NCI-H2227 treated with DMSO at 0.1 percent for 48 hours (cell line): ENCODE measurements around the gene ANTXR2.
"Not testable (repeated sequence)": the region's sequence is repeated elsewhere in the genome, so short reads cannot be mapped to it uniquely, and the experiment has no call there.

Experiments used
- DNase-seq: peaks from one replicate; lab custom pipeline; 2025; lab: John Stamatoyannopoulos, UW

ANTXR2 gene

DNA sequence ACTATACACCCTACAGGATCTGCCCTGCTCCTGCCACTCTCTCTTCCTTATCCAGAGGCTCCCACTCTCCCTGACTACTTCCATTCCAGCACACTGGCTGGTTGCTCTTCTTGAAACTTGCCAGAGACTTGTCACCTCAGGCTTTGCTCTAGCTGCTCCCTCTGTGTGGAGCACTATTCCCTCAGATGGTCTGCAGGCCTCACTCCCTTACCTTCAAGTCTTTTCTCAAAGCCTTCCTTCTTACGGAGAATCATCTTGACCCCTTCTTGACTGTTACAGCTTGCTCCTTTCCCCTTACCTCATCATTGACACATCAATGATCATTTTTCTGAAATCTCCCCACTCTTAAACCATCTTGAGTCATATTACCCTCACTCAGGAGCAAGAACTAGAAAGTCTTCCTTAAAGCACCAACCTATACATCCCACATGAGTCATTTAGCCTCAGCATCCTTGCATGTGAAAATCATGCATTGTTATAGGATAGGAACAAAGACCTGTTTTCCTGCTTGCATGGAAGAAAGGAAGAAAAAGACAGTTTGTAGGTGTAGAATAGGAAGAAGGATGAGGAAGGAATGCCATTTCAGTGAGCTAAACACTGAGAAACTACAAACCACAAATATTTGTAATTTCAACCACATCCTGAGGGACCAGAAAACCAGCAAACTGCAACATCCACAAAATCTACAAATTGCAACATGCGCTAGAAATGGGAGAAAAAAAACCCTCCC lies 55.7 kb downstream of the ANTXR2 start:
- DNase-seq, result no peak

DNA sequence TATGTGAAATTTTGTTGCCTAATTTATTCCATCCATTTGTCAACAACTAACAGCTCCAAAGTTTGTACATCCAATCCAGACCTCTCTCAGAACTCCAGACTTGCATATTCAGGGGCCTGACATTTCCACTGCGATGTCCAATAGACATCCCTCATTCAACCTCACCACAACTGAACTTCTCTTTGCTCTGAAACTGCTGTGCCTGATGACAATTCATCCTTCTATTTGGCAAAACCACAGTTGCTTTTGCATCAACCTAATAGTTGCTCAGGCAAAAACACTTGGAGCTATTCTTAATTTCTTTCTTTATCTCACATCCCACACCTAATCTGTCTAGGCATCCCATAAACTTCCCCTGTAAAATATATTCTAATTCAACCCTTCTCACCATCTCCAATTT lies 56.5 kb downstream of the ANTXR2 start:
- no peak for DNase-seq

DNA sequence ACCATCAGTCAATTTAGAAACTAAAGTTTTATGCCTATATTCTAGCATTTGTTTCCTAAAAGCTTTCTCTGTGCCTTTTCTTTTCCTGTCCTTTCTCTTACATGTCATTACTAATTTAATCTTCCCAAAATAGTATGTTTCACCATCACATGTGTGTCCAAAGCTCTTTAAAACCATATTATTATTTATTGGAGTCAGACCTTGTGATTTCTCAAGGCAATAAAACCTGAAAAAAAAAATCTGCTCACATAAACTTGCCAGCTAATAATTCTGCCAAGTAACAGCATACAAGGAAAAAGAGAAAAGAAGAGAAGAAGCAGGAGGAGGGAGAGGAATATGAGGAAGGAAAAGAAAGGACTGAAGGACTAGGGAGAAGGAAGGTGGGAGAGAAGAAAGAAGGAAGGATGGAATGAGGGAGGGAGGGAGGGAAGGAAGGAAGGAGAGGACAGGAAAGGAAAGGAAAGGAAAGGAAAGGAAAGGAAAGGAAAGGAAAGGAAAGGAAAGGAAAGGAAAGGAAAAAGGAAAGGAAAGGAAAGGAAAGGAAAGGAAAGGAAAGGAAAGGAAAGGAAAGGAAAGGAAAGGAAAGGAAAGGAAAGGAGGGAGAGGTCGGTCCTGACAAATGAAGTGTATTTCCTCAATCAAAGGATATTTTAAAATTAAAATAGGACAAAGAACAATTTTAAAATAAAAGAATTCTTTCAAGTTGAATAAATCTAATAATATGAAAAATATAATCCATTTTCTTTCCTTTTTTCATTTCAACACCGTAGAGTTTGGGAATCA lies 57.4 kb downstream of the ANTXR2 start:
- no peak for DNase-seq

DNA sequence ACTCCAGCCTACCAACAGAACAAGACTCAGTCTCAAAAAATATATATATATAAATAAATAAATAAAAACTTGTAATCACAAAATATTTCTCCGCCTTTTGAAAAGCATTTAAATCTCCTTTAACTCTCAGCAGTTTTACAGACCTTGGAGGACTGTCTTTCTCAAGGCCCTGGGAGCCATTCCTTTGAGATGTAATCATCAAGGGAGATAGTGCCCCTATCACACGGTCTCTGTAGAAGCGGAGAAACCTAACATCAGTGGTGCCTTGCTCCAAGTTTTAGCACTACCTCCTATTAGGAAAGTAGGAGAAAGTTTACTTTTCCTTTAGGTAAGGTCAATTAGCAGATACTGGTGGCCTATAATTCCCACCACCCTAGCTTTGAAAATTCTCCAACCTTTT lies 58.5 kb downstream of the ANTXR2 start:
- no peak for DNase-seq

- DNase-seq, result no peak
These were observed 60.7 kb downstream of the ANTXR2 start for GRCh38 chr4:80012291-80012690.

DNA sequence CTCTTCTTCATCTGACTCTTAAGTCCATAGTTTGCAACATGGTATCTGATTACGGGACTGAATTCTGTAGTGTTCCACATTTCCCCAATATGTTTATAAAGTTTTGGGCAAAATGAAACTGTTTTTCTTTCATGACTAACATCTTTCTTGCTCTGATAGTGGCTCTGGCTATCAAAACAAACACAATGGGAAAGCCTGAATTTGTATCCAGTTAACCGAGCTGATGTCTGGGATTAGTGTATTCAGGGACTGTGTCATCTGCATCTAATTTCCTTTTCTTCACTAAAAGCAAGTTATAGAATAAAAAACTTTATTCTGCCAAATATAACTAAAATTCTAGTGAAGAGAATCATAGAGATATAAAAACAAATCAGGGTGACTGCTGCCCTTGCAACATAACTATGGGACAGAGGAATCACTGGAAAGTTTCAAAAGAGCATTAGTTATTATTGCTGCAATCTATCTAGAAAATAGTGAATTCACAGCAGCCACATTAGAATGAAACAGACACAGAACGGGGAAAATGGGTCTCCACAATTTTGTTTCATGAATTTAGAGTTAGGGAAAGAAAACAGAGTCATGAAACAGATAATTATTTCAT lies 61.3 kb downstream of the ANTXR2 start:
- DNase-seq, result no peak

DNA sequence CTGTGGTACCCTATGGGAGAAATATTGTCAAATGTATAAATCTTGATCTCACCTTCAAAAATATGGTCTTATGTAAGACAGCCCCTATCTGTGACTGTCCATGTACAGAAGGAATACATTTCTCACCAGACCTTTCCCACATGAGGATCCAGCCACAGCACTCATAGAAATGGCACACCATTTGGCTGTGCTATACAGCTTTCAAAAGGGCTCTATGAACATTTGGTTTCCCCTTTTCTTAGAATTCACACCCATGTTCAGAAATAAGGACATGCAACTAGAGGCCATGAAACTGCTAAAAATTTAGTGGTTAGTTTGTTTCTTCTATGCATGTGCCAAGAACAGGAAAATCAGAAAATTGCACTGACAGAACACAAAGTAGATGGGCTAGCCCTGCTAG lies 62.7 kb downstream of the ANTXR2 start:
- no peak for DNase-seq

DNA sequence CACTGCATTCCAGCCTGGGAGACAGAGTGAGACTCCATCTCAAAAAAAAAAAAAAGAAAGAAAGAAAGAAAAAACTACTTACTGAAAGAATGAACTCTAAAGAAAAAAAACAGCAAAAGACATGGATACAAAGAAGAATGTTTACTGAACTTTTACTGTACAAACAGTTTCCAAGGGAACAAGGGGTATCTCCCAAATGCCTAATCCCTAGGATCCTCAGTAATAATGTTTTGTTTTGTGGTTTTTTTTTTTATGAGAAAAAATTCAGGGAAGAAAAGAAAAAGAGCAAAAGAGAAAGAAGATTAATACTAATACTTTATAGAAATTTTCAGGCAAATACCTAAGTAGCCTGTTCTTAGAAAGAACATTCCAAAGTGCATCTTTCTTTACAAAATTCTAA lies 63.2 kb downstream of the ANTXR2 start:
- no peak for DNase-seq

DNA sequence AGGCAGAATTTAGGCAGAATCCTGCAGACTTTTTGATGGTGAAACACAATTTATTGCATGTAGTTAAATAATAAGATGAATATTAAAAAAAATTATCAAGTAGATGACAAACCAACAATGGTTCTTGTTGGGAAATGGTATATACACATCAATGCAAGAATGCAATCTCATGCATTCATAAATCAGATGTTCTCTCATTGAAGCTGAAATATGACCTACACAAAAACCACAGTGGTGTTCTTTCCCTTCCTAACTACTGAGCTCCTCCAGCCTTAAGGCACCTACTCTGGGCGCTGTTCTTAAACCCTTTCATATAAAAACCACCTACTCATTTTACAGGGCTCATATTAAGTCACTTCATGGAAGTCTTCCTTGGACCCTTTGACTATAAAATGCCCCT lies 64.1 kb downstream of the ANTXR2 start:
- DNase-seq, result no peak

GRCh38 chr4:80008351-80008750 lies 64.7 kb downstream of the ANTXR2 start:
- no peak for DNase-seq

DNA sequence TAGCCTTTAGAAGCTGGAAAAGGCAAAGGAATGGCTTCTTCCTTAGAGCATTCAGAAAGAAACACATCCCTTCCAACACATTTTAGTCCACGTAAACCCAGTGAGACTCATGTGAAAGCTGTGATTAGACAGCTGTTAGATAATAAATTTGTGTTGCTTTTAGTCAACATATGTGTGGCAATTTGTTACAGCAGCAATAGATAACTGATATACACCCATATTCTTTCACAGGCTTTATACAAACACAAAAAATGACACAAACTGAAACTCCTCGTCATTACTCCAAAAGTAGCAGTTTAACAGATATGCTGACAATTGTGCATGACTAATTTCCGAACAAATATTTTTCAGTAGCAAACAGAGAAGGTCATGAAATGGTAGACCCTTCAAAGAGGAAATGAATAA lies 65.3 kb downstream of the ANTXR2 start:
- no peak for DNase-seq

- no peak for DNase-seq
These were observed 65.9 kb downstream of the ANTXR2 start for GRCh38 chr4:80006935-80007744.

DNA sequence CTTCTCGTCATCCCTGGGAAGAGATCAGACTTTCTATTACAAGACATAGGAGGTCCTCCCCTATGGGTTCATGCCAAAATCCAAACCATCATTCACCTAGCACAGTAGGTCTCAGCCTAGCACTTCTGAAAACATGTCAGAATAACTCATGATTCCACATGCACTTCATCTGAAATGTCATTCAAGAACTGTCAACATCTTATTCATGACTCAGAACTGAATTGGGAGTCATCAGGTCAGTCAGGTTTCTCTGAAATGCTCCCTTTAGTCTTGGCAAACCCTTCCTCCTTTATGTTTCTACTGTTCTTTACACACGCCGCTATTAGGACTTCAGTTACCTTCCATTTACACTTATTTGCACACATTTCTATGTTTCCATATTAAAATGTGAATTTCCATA lies 67.2 kb downstream of the ANTXR2 start:
- DNase-seq, result no peak

DNA sequence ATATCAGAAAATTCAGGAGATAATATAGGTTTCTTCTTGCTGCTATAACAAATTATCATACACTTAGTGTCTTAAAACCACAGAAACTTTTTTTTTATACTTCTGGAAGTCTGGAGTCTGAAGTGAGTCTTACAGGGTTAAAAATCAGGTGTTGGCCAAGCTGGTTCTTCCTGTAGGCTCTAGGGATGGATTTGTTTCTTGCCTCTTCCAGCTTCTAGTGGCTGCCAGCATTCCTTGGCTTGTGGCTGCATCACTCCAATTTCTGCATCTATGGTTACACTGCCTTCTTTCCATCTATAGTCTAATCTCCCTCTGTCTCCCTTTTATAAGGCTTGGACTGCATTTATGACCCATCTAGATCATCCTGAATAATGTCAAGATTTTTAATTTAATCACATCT lies 68.7 kb downstream of the ANTXR2 start:
- no peak for DNase-seq

GRCh38 chr4:80002559-80002958 lies 70.5 kb downstream of the ANTXR2 start:
- DNase-seq, result not testable (repeated sequence)

DNA sequence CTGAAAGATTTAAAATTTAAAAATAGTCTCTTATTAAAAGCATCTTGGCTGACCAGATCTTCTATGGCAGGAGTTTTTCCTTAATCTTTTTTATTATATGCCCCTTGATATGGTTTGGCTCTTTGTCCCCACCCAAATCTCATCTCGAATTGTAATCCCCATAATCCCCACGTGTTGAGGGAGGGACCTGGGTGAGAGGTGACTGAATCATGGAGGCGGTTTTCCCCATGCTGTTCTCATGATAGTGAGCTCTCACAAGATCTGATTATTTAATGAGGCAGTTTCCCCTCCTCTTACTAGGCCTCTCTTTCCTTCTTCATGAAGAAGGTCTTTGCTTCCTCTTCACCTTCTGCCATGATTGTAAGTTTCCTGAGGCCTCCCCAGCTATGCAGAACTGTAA lies 74.0 kb downstream of the ANTXR2 start:
- DNase-seq, result not testable (repeated sequence)

GRCh38 chr4:79998201-79998600 lies 74.8 kb downstream of the ANTXR2 start:
- DNase-seq, result no peak

- no peak for DNase-seq
These were observed 76.2 kb downstream of the ANTXR2 start for GRCh38 chr4:79996851-79997250.

DNA sequence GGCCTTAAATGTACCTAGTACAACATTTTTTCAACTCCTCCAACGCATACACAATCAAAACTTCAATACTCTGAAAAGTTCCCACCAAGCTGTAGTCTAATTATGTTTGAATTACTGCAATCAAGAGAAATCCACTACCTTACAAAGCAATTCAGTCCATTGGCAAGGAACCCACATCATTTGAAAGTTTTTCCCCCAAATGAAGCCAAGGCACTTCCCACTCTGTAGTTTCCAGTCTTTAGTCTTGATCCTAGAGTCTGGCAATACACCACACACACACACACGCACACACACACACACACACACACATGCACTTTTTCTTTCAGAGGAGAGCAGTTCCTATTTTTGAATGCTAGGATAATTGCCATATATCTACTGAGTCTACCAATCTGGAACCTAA lies 79.6 kb downstream of the ANTXR2 start:
- no peak for DNase-seq

- DNase-seq, result no peak
These were observed 81.4 kb downstream of the ANTXR2 start for GRCh38 chr4:79991601-79992000.

GRCh38 chr4:79991100-79991499 lies 81.9 kb downstream of the ANTXR2 start:
- DNase-seq, result not testable (repeated sequence)

DNA sequence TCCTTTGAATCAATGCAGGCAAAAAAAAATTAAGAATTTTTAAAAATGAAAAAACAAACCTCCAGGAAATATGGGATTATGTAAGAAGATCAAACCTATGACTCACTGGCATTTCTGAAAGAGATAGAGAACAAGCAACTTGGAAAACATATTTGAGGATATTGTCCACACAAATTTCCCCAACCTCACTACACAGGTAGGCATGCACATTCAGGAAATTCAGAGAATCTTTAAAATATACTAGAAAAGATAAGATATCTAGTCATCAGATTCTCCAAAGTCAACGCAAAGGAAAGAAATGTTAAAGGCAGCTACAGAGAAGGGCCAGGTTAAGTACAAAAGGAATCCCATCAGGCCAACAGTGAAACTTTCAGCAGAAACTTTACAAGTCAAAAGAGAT lies 85.6 kb downstream of the ANTXR2 start:
- no peak for DNase-seq
